ENCODE measurements around the gene KCNA10.

Gene KCNA10

GRCh38 chr1:110538075-110538474 is 19.1 kb upstream of the KCNA10 start:
- DNase-seq, result no peak
- Histone ChIP-seq H2BK120ac (ENCODE audit: low read depth, low read length) (no peak overlapping the region), H2AK5ac (ENCODE audit: low read length, severe bottlenecking) (no peak overlapping the region), H3K27ac (ENCODE audit: low read length, poor library complexity, severe bottlenecking) (no peak overlapping the region), H3K18ac (ENCODE audit: low read depth in 1 of 2, low read length in 2 of 2) (no peak overlapping the region), H3K4me2 (ENCODE audit: low read length, poor library complexity, severe bottlenecking) (no peak overlapping the region), H3K79me1 (replicated peaks; ENCODE audit: low read length, poor library complexity, severe bottlenecking) (no peaks in the 10 kb centered on the region), H3K14ac (ENCODE audit: low read length in 2 of 2) (no peak overlapping the region), H3K4me1 (ENCODE audit: control insufficient read depth, insufficient read depth, low read depth, low read length) (no peaks in the 10 kb centered on the region), H2BK12ac (ENCODE audit: low read length in 2 of 2) (no peak overlapping the region), H3K4me3 (ENCODE audit: insufficient read depth in 1 of 2, low read depth in 1 of 2, low read length in 2 of 2) (no peak overlapping the region), H3K36me3 (ENCODE audit: control insufficient read depth in 1 of 2, insufficient read depth in 2 of 2, low read depth in 1 of 2, low read length in 2 of 2) (no peaks in the 10 kb centered on the region), H4K91ac (ENCODE audit: low read length) (no peak overlapping the region), H3K9ac (ENCODE audit: low read length) (no peak overlapping the region), H3K27me3 (ENCODE audit: control insufficient read depth in 1 of 2, insufficient read depth in 1 of 2, low read length in 2 of 2) (peaks cover 10 to 67% of the 10 kb centered on the region in 2 experiments), H3K4ac (ENCODE audit: low read depth in 1 of 2, low read length in 2 of 2) (no peak overlapping the region), H4K8ac (ENCODE audit: low read length) (no peak overlapping the region), H2BK15ac (ENCODE audit: low read depth, poor library complexity, severe bottlenecking) (no peak overlapping the region), H3K9me3 (ENCODE audit: control insufficient read depth, low read length) (no peaks in the 10 kb centered on the region), H3K23ac (ENCODE audit: low read length in 2 of 2) (no peak overlapping the region), H2BK5ac (ENCODE audit: low read depth, low read length, poor library complexity, severe bottlenecking) (no peak overlapping the region), H2AFZ (ENCODE audit: low read depth, low read length) (no peak overlapping the region)
- 79% methylated on average over 16 of the region's 16 CpGs for WGBS

DNA sequence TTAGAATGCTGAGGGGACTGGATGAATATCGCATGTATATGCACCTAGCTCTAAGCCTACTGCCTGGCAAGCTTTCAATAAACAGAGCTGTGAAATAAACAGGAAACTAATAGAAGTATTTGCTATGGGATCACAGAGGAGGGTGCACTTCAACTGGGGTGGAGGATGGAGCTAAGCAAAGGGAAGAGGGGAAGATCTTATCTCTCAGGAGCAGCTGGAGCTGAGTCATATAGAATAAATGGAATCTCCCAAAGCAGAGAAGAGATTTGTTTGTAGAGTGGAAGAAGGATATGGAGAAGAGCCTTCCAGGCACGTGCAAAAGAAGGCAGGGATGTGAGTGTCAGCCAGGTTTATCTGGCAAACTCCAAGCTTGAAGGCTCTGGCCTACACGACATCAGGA is 17.0 kb upstream of the KCNA10 start:
- H3K9ac ChIP-seq (ENCODE audit: low read length), result no peak overlapping the region
- no peak overlapping the region for H3K4me3 ChIP-seq (ENCODE audit: insufficient read depth in 1 of 2, low read depth in 1 of 2, low read length in 2 of 2)
- H2AK5ac ChIP-seq (ENCODE audit: low read length, severe bottlenecking), result no peak overlapping the region

GRCh38 chr1:110533230-110533629 is 14.3 kb upstream of the KCNA10 start:
- Histone ChIP-seq H3K9ac (ENCODE audit: low read length) (no peak overlapping the region), H3K4me1 (ENCODE audit: control insufficient read depth, insufficient read depth, low read depth, low read length) (no peaks in the 10 kb centered on the region), H3K4ac (ENCODE audit: low read depth in 1 of 2, low read length in 2 of 2) (no peak overlapping the region), H2BK15ac (ENCODE audit: low read depth, poor library complexity, severe bottlenecking) (no peak overlapping the region), H3K9me3 (ENCODE audit: control insufficient read depth, low read length) (no peaks in the 10 kb centered on the region), H3K27me3 (ENCODE audit: control insufficient read depth in 1 of 2, insufficient read depth in 1 of 2, low read length in 2 of 2) (peaks cover 19 to 98% of the 10 kb centered on the region in 2 experiments), H2BK120ac (ENCODE audit: low read depth, low read length) (no peak overlapping the region), H3K18ac (ENCODE audit: low read depth in 1 of 2, low read length in 2 of 2) (no peak overlapping the region), H4K91ac (ENCODE audit: low read length) (no peak overlapping the region), H3K79me1 (replicated peaks; ENCODE audit: low read length, poor library complexity, severe bottlenecking) (no peaks in the 10 kb centered on the region), H2BK12ac (ENCODE audit: low read length in 2 of 2) (no peak overlapping the region), H3K4me2 (ENCODE audit: low read length, poor library complexity, severe bottlenecking) (no peak overlapping the region), H3K14ac (ENCODE audit: low read length in 2 of 2) (no peak overlapping the region), H2AFZ (ENCODE audit: low read depth, low read length) (no peak overlapping the region), H4K8ac (ENCODE audit: low read length) (no peak overlapping the region), H3K36me3 (ENCODE audit: control insufficient read depth in 1 of 2, insufficient read depth in 2 of 2, low read depth in 1 of 2, low read length in 2 of 2) (no peaks in the 10 kb centered on the region), H2BK5ac (ENCODE audit: low read depth, low read length, poor library complexity, severe bottlenecking) (no peak overlapping the region), H3K27ac (ENCODE audit: low read length, poor library complexity, severe bottlenecking) (no peak overlapping the region), H3K23ac (ENCODE audit: low read length in 2 of 2) (no peak overlapping the region), H3K4me3 (ENCODE audit: insufficient read depth in 1 of 2, low read depth in 1 of 2, low read length in 2 of 2) (no peak overlapping the region), H2AK5ac (ENCODE audit: low read length, severe bottlenecking) (no peak overlapping the region)
- 62% methylated on average over 2 of the region's 3 CpGs for WGBS
- DNase-seq, result no peak

More for the DNA sequence above, 17.0 kb upstream of the KCNA10 start:
- no peak overlapping the region for H2BK5ac ChIP-seq (ENCODE audit: low read depth, low read length, poor library complexity, severe bottlenecking)
- no peak overlapping the region for H3K14ac ChIP-seq (ENCODE audit: low read length in 2 of 2)
- no peak overlapping the region for H2AFZ ChIP-seq (ENCODE audit: low read depth, low read length)
- H3K4me1 ChIP-seq (ENCODE audit: control insufficient read depth, insufficient read depth, low read depth, low read length), result no peaks in the 10 kb centered on the region
- H3K18ac ChIP-seq (ENCODE audit: low read depth in 1 of 2, low read length in 2 of 2), result no peak overlapping the region
- H2BK15ac ChIP-seq (ENCODE audit: low read depth, poor library complexity, severe bottlenecking), result no peak overlapping the region
- no peaks in the 10 kb centered on the region for H3K36me3 ChIP-seq (ENCODE audit: control insufficient read depth in 1 of 2, insufficient read depth in 2 of 2, low read depth in 1 of 2, low read length in 2 of 2)
- no peaks in the 10 kb centered on the region for H3K79me1 ChIP-seq (replicated peaks; ENCODE audit: low read length, poor library complexity, severe bottlenecking)
- no peak overlapping the region for H3K4me2 ChIP-seq (ENCODE audit: low read length, poor library complexity, severe bottlenecking)
- H4K8ac ChIP-seq (ENCODE audit: low read length), result no peak overlapping the region
- no peak overlapping the region for H3K4ac ChIP-seq (ENCODE audit: low read depth in 1 of 2, low read length in 2 of 2)
- peaks cover 10 to 88% of the 10 kb centered on the region in 2 experiments for H3K27me3 ChIP-seq (ENCODE audit: control insufficient read depth in 1 of 2, insufficient read depth in 1 of 2, low read length in 2 of 2)
- no peak overlapping the region for H2BK120ac ChIP-seq (ENCODE audit: low read depth, low read length)
- H3K27ac ChIP-seq (ENCODE audit: low read length, poor library complexity, severe bottlenecking), result no peak overlapping the region
- DNase-seq, result peak; percentile 4
- no peaks in the 10 kb centered on the region for H3K9me3 ChIP-seq (ENCODE audit: control insufficient read depth, low read length)
- H4K91ac ChIP-seq (ENCODE audit: low read length), result no peak overlapping the region
- no peak overlapping the region for H2BK12ac ChIP-seq (ENCODE audit: low read length in 2 of 2)
- 71% methylated on average over 1 of the region's 3 CpGs for WGBS
- H3K23ac ChIP-seq (ENCODE audit: low read length in 2 of 2), result no peak overlapping the region

DNA sequence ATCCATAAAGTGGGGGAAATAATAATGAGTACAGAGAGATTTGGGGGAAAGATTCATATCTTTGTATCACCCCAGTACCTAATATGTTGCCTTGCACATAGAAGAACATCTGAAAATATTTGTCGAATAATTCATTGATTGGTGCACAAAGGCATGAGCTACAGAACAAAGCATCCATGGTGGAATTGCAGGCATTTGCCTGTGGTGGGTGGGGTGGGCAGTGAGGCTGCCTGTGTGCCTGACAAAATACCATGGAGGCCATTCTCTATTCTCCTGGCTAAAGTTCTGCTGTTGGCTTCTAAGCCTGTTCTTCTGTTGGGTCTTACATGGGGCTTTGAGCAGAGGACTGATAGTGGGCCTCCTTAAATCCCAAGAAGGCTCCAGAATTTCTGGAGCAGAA is 10.0 kb upstream of the KCNA10 start:
- no peak overlapping the region for H2BK120ac ChIP-seq (ENCODE audit: low read depth, low read length)
- H3K79me1 ChIP-seq (replicated peaks; ENCODE audit: low read length, poor library complexity, severe bottlenecking), result no peaks in the 10 kb centered on the region
- H2BK5ac ChIP-seq (ENCODE audit: low read depth, low read length, poor library complexity, severe bottlenecking), result no peak overlapping the region
- H3K9me3 ChIP-seq (ENCODE audit: control insufficient read depth, low read length), result no peaks in the 10 kb centered on the region
- H3K23ac ChIP-seq (ENCODE audit: low read length in 2 of 2), result no peak overlapping the region
- no peak overlapping the region for H4K8ac ChIP-seq (ENCODE audit: low read length)
- no peaks in the 10 kb centered on the region for H3K36me3 ChIP-seq (ENCODE audit: control insufficient read depth in 1 of 2, insufficient read depth in 2 of 2, low read depth in 1 of 2, low read length in 2 of 2)
- H3K18ac ChIP-seq (ENCODE audit: low read depth in 1 of 2, low read length in 2 of 2), result no peak overlapping the region
- no peak overlapping the region for H4K91ac ChIP-seq (ENCODE audit: low read length)
- H3K4me2 ChIP-seq (ENCODE audit: low read length, poor library complexity, severe bottlenecking), result no peak overlapping the region
- no peak overlapping the region for H3K4me3 ChIP-seq (ENCODE audit: insufficient read depth in 1 of 2, low read depth in 1 of 2, low read length in 2 of 2)
- no peak overlapping the region for H2AK5ac ChIP-seq (ENCODE audit: low read length, severe bottlenecking)
- H3K4me1 ChIP-seq (ENCODE audit: control insufficient read depth, insufficient read depth, low read depth, low read length), result peaks cover 2% of the 10 kb centered on the region
- peaks cover 32 to 100% of the 10 kb centered on the region in 2 experiments for H3K27me3 ChIP-seq (ENCODE audit: control insufficient read depth in 1 of 2, insufficient read depth in 1 of 2, low read length in 2 of 2)
- H3K27ac ChIP-seq (ENCODE audit: low read length, poor library complexity, severe bottlenecking), result no peak overlapping the region
- H2BK15ac ChIP-seq (ENCODE audit: low read depth, poor library complexity, severe bottlenecking), result no peak overlapping the region
- no peak overlapping the region for H3K9ac ChIP-seq (ENCODE audit: low read length)
- 97% methylated on average over 1 of the region's 1 CpG for WGBS
- H2AFZ ChIP-seq (ENCODE audit: low read depth, low read length), result no peak overlapping the region
- no peak overlapping the region for H3K4ac ChIP-seq (ENCODE audit: low read depth in 1 of 2, low read length in 2 of 2)
- no peak for DNase-seq
- no peak overlapping the region for H3K14ac ChIP-seq (ENCODE audit: low read length in 2 of 2)
- H2BK12ac ChIP-seq (ENCODE audit: low read length in 2 of 2), result no peak overlapping the region

All from mesenchymal stem cell (in vitro differentiated cells and primary cell).